Epithelial cell of esophagus (primary cell): ENCODE measurements around the gene UBE2L3.
"Not testable (repeated sequence)": the region's sequence is repeated elsewhere in the genome, so short reads cannot be mapped to it uniquely, and the experiment has no call there.

Experiments
- DNase-seq: peaks from one replicate; pipeline ENCODE4 v3.0.0; 2010; ENCODE audit warnings: low read depth
- H3K4me3 ChIP-seq: 2 replicates; pipeline ENCODE4 v1.5.1; 2011; ENCODE audit warnings: mild to moderate bottlenecking, low read length, control low read depth
- TF ChIP-seq, protein P1 (sequence below): IDR thresholded peaks from 2 replicates; pipeline ENCODE4 v1.5.1; 2011; ENCODE audit warnings: low read depth, mild to moderate bottlenecking, low read length, control low read depth, inconsistent platforms; ENCODE audit not compliant: insufficient read depth; ENCODE audit errors: missing control alignments

The UBE2L3 gene

GRCh38 chr22:21573293-21573734 is 5.8 kb downstream of the UBE2L3 start:
- TF ChIP-seq, protein P1, sequence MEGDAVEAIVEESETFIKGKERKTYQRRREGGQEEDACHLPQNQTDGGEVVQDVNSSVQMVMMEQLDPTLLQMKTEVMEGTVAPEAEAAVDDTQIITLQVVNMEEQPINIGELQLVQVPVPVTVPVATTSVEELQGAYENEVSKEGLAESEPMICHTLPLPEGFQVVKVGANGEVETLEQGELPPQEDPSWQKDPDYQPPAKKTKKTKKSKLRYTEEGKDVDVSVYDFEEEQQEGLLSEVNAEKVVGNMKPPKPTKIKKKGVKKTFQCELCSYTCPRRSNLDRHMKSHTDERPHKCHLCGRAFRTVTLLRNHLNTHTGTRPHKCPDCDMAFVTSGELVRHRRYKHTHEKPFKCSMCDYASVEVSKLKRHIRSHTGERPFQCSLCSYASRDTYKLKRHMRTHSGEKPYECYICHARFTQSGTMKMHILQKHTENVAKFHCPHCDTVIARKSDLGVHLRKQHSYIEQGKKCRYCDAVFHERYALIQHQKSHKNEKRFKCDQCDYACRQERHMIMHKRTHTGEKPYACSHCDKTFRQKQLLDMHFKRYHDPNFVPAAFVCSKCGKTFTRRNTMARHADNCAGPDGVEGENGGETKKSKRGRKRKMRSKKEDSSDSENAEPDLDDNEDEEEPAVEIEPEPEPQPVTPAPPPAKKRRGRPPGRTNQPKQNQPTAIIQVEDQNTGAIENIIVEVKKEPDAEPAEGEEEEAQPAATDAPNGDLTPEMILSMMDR, result no peak
- no peak overlapping the region for H3K4me3 ChIP-seq
- DNase-seq, result no peak

- TF ChIP-seq, protein P1, result no peak
- DNase-seq, result no peak
- no peak overlapping the region for H3K4me3 ChIP-seq
Measured at GRCh38 chr22:21573750-21574494, 6.4 kb downstream of the UBE2L3 start.

DNA sequence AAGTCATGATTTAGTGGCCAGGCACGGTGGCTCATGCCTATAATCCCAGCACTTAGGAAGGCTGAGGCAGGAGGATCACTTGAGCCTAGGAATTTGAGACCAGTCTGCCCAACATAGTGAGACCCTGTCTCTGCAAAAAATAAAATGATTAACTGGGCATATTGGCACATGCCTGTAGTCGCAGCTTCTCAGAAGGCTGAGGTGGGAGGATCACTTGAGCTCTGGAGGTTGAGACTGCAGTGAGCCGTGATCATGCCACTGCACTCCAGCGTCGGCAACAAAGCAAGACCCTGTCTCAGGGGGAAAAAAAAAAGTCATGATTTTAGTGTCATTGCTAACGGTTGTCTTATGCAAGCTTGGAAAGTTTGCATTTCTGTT is 11.9 kb downstream of the UBE2L3 start:
- TF ChIP-seq, protein P1, result no peak
- no peak for DNase-seq
- no peak overlapping the region for H3K4me3 ChIP-seq

DNA sequence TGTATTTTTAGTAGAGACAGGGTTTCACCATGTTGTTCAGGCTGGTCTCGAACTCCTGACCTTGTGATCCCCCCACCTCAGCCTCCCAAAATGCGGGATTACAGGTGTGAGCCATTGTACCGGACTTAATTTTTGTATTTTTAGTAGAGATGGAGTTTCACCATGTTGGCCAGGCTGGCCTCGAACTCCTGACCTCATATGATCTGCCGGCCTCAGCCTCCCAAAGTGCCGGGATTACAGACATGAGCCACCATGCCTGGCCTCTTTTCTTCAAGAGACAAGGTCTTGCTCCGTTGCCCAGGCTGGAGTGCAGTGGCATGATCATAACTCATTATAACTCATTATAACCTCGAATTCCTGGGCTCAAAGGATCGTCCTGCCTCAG is 13.1 kb downstream of the UBE2L3 start:
- DNase-seq, H3K4me3 ChIP-seq: not testable (repeated sequence)

GRCh38 chr22:21581009-21581713 is 13.6 kb downstream of the UBE2L3 start:
- H3K4me3 ChIP-seq, DNase-seq: not testable (repeated sequence)

GRCh38 chr22:21582801-21583740 is 15.6 kb downstream of the UBE2L3 start:
- DNase-seq, result no peak
- H3K4me3 ChIP-seq, result no peak overlapping the region
- TF ChIP-seq, protein P1, result no peak

GRCh38 chr22:21585389-21585788 is 17.9 kb downstream of the UBE2L3 start:
- no peak for DNase-seq
- H3K4me3 ChIP-seq, result no peak overlapping the region
- TF ChIP-seq, protein P1, result no peak
